Subcutaneous adipose tissue (tissue), 4 donors: ENCODE measurements around the gene TAS1R2. TPM values are rescaled to one million over a fixed set of nuclear protein-coding genes. Genes with fewer than 3 reads are reported as not detected.

Experiments used
- total RNA-seq, 4 donors: library from RNA; depleted of rRNA; stranded (reverse); fragments of >200 nt; gene quantifications; one replicate each; pipeline ENCODE4 v1.1.0, GENCODE V29; 2016
- TF ChIP-seq, protein P1 (sequence below): fragments of 450-650 bp; IDR thresholded peaks from one replicate; pipeline ENCODE4 v1.5.1; 2016; ENCODE audit warnings: low read depth, mild to moderate bottlenecking, control low read depth, antibody characterized with exemption, moderate library complexity

TAS1R2 gene
- total RNA-seq = not detected

DNA sequence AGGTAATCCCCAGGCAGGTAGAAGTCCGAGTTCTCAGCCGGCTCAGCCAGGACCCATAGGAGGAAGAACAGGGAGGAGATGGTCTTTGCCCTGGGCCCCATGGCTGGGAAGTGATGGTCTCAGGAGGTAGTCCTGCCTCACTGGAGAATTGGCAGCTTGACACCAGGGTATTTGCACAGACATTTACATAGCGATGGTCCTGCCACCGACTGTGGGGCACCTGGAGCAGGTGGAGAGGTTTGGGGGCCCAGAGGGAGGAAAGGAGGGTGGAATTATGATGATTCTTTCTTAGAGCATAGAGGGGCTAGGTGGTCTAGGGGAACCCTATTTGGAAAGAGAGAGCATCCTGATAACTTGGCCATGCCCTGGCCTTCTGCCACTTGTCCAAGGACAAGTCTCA, at the start of gene TAS1R2:
Gene TAS1R2 (minus strand): TSS at position 101 of the 400 bp plus-strand sequence. CDS start 0 bp downstream, at position 101.
- TF ChIP-seq, protein P1, sequence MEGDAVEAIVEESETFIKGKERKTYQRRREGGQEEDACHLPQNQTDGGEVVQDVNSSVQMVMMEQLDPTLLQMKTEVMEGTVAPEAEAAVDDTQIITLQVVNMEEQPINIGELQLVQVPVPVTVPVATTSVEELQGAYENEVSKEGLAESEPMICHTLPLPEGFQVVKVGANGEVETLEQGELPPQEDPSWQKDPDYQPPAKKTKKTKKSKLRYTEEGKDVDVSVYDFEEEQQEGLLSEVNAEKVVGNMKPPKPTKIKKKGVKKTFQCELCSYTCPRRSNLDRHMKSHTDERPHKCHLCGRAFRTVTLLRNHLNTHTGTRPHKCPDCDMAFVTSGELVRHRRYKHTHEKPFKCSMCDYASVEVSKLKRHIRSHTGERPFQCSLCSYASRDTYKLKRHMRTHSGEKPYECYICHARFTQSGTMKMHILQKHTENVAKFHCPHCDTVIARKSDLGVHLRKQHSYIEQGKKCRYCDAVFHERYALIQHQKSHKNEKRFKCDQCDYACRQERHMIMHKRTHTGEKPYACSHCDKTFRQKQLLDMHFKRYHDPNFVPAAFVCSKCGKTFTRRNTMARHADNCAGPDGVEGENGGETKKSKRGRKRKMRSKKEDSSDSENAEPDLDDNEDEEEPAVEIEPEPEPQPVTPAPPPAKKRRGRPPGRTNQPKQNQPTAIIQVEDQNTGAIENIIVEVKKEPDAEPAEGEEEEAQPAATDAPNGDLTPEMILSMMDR = no peak

GRCh38 chr1:18907917-18908845, 48.7 kb upstream of the TAS1R2 start:
- TF ChIP-seq, protein P1 = no peak

DNA sequence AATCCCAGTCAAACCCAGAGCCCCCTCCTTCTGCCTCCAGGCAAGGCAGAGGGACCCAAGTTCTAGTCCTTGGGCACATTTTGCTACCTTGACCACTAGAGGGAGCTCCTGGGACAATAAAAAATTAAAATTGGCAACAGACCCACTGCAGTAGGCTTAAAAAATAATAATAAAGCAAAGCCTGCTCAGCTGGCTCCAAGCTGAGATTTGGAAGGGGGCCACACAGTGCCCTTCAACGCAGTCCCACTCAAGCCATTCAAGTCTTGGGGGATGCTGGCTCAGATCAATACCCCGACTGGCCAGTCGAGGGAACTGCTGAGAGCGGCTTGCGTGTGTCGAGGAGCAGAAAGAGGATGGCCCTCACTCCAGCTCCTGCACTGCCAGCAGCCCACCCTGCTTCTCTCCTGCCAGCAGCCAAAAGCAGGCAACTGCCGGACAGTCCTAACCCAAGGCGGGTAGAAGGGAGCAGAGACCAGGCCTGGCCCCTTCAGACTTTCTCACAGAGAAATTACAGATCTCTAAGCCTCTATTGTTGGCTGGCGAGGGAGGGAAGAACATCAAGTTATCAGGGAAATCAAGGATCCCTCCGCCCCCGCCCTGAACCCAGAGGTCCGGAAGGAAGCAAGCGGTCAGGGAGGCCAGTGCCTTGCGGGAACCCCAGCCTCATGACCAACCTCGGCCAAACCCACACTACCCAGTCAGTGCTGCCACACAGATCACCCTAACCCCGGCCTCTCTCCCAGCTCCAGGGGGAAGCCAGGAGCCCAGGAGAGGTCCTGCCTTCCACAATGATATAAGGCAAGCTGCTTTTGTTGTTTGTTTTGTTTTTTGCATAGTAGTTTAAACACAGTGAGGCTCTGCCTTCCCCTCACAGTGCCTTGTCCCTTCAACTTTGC, 47.8 kb upstream of the TAS1R2 start:
- TF ChIP-seq, protein P1 = no peak

- TF ChIP-seq, protein P1 = no peak
Measured at GRCh38 chr1:18903291-18903756, 43.9 kb upstream of the TAS1R2 start.

DNA sequence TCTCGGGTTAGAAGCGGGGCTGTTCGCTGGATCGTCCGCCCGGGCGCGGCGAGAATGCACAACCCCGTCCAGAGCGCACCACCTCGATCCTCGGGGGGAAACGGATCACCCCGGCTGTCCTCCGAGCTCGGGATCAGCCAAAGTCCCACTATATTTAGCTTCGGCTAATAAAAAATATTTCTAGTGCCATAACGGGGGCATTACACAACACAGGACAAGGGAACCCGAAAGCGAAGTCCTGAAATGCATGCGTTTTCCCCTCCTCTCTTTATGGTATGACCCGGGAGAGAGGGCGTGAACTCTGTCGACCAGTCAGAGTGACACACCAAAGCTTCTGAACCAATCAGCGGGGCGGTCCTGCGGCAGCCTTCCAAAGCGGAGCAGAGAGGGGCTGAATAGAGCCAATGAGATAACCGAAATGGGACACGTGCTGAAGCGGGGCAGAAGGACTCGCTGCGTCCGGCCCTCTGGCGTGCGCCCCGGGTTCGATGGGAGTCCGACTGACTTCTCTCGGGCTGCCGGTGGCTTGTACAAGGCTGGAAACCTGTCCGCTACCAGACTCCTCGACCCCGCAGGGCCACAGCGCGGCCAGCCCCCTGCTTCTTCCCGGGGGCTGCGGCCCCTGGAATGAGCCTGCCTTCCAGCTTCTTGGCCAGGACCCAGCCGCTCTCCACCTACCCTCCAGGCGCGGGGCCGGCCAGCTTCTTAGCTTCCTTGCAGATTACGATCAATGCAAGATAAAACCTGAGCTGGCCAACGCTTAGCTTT, 43.2 kb upstream of the TAS1R2 start, which contains the start of gene ALDH4A1:
Gene ALDH4A1 (minus strand): TSS at position 33 of the 768 bp plus-strand sequence. CDS start 32 bp downstream, at position 1.
- TF ChIP-seq, protein P1 = no peak

GRCh38 chr1:18901952-18902522, 42.6 kb upstream of the TAS1R2 start:
- TF ChIP-seq, protein P1 = no peak
